H9 (cell line): Measurements from ENCODE around the gene TMEM82. TPM values are rescaled to one million over a fixed set of nuclear protein-coding genes. Genes with fewer than 3 reads are reported as not detected.

Source experiments
- DNase-seq: peaks from one replicate; pipeline ENCODE4 v3.0.0-alpha.2; 2017
- H2AFZ ChIP-seq: one replicate; pipeline ENCODE4 v1.6.1; 2013; ENCODE audit warnings: mild to moderate bottlenecking, low read length, control low read depth, moderate library complexity
- H2AK5ac ChIP-seq: 2 replicates; pipeline ENCODE4 v1.6.1; 2013; ENCODE audit warnings: low read length, control low read depth, mixed read lengths; ENCODE audit not compliant: insufficient read length
- H2BK120ac ChIP-seq: one replicate; pipeline ENCODE4 v1.6.1; 2013; ENCODE audit warnings: low read depth, mild to moderate bottlenecking, low read length, control low read depth, inconsistent platforms; ENCODE audit not compliant: poor library complexity, severe bottlenecking
- H2BK12ac ChIP-seq: 2 replicates; pipeline ENCODE4 v1.6.1; 2013; ENCODE audit warnings: low read length, control low read depth, mixed read lengths, low read depth; ENCODE audit not compliant: insufficient read length
- H2BK15ac ChIP-seq: 2 replicates; pipeline ENCODE4 v1.6.1; 2013; ENCODE audit warnings: low read depth, low read length, control low read depth
- H2BK20ac ChIP-seq: one replicate; pipeline ENCODE4 v1.6.1; 2013; ENCODE audit warnings: low read depth, mild to moderate bottlenecking, low read length, control low read depth, inconsistent platforms; ENCODE audit not compliant: poor library complexity, severe bottlenecking
- H2BK5ac ChIP-seq: 2 replicates; pipeline ENCODE4 v1.6.1; 2013; ENCODE audit warnings: low read length, control low read depth, mixed read lengths; ENCODE audit not compliant: insufficient read length
- H3K14ac ChIP-seq: 2 replicates; pipeline ENCODE4 v1.6.1; 2013; ENCODE audit warnings: low read length, control low read depth; ENCODE audit not compliant: insufficient read depth
- H3K18ac ChIP-seq: 2 replicates; pipeline ENCODE4 v1.6.1; 2013; ENCODE audit warnings: low read depth, mild to moderate bottlenecking, mixed read lengths, low read length, control low read depth; ENCODE audit not compliant: insufficient read length
- H3K23ac ChIP-seq: 2 replicates; pipeline ENCODE4 v1.6.1; 2013; ENCODE audit warnings: low read length, control low read depth, mixed read lengths, low read depth; ENCODE audit not compliant: insufficient read length
- H3K23me2 ChIP-seq: 2 replicates; pipeline ENCODE4 v1.6.1; 2013; ENCODE audit warnings: low read depth, mild to moderate bottlenecking, mixed read lengths, low read length, control low read depth; ENCODE audit not compliant: insufficient read length, poor library complexity, severe bottlenecking
- H3K27ac ChIP-seq: 2 replicates; pipeline ENCODE4 v1.5.1; 2013; ENCODE audit warnings: low read length, control low read depth, mixed read lengths, low read depth; ENCODE audit not compliant: insufficient read length
- H3K27me3 ChIP-seq: 2 replicates; pipeline ENCODE4 v1.6.1; 2013; ENCODE audit warnings: low read length, control low read depth, inconsistent platforms; ENCODE audit not compliant: insufficient read depth
- H3K4ac ChIP-seq: 2 replicates; pipeline ENCODE4 v1.6.1; 2013; ENCODE audit warnings: low read depth, mild to moderate bottlenecking, control low read depth, inconsistent platforms, low read length, moderate library complexity
- H3K4me1 ChIP-seq: 2 replicates; pipeline ENCODE4 v1.6.1; 2013; ENCODE audit warnings: low read length, control low read depth, inconsistent platforms; ENCODE audit not compliant: insufficient read depth
- H3K4me2 ChIP-seq: 2 replicates; pipeline ENCODE4 v1.6.1; 2013; ENCODE audit warnings: low read length, control low read depth, mixed read lengths; ENCODE audit not compliant: insufficient read length, insufficient read depth
- H3K56ac ChIP-seq: 2 replicates; pipeline ENCODE4 v1.6.1; 2013; ENCODE audit warnings: low read depth, mild to moderate bottlenecking, mixed read lengths, low read length, control low read depth; ENCODE audit not compliant: insufficient read length
- H3K79me1 ChIP-seq: 2 replicates; pipeline ENCODE4 v1.6.1; 2013; ENCODE audit warnings: low read depth, mild to moderate bottlenecking, moderate library complexity, low read length, control low read depth, inconsistent platforms; ENCODE audit not compliant: insufficient read depth, poor library complexity, severe bottlenecking
- H3K79me2 ChIP-seq: 2 replicates; pipeline ENCODE4 v1.6.1; 2013; ENCODE audit warnings: low read length, control low read depth, inconsistent platforms; ENCODE audit not compliant: insufficient read depth
- H3K9ac ChIP-seq: 2 replicates; pipeline ENCODE4 v1.6.1; 2013; ENCODE audit warnings: low read length, control low read depth, mixed read lengths; ENCODE audit not compliant: insufficient read length; ENCODE audit errors: extremely low read depth
- H3K9me3 ChIP-seq: one replicate; pipeline ENCODE4 v1.6.1; 2013; ENCODE audit warnings: low read depth, low read length, inconsistent platforms; ENCODE audit not compliant: control insufficient read depth
- H3T11ph ChIP-seq: one replicate; pipeline ENCODE4 v1.6.1; 2013; ENCODE audit warnings: mild to moderate bottlenecking, low read length, control low read depth, inconsistent platforms
- H4K20me1 ChIP-seq: one replicate; pipeline ENCODE4 v1.6.1; 2013; ENCODE audit not compliant: control insufficient read depth, insufficient read length, insufficient read depth
- H4K5ac ChIP-seq: 2 replicates; pipeline ENCODE4 v1.6.1; 2013; ENCODE audit warnings: low read depth, mild to moderate bottlenecking, mixed read lengths, low read length, control low read depth; ENCODE audit not compliant: insufficient read length
- H4K8ac ChIP-seq: replicated peaks from 2 replicates; pipeline ENCODE4 v1.6.1; 2013; ENCODE audit warnings: low read length, control low read depth, mixed read lengths, low read depth; ENCODE audit not compliant: insufficient read length
- H4K91ac ChIP-seq: 2 replicates; pipeline ENCODE4 v1.6.1; 2013; ENCODE audit warnings: low read depth, mild to moderate bottlenecking, moderate library complexity, mixed read lengths, low read length, control low read depth; ENCODE audit not compliant: insufficient read length
- H3K27ac Mint-ChIP-seq, 3 experiments: 2 replicates in 2 of 3; 3 replicates in 1 of 3; pipeline ENCODE4 v1.8.0; 2020 to 2021; ENCODE audit warnings: mixed read lengths in 3 of 3, mild to moderate bottlenecking in 1 of 3, moderate library complexity in 1 of 3
- H3K27me3 Mint-ChIP-seq: 2 replicates; pipeline ENCODE4 v1.8.0; 2021; ENCODE audit warnings: low read depth, mild to moderate bottlenecking, moderate library complexity, mixed read lengths
- H3K36me3 Mint-ChIP-seq, 3 experiments: 2 replicates in 2 of 3; 3 replicates in 1 of 3; pipeline ENCODE4 v1.8.0; 2020 to 2021; ENCODE audit warnings: low read depth in 3 of 3, mixed read lengths in 3 of 3; ENCODE audit not compliant: insufficient read depth in 1 of 3
- H3K4me1 Mint-ChIP-seq, 2 experiments: 2 replicates each; pipeline ENCODE4 v1.8.0; 2020; ENCODE audit warnings: mixed read lengths in 2 of 2
- H3K4me3 Mint-ChIP-seq, 2 experiments: 2 replicates in 1 of 2; 3 replicates in 1 of 2; pipeline ENCODE4 v1.8.0; 2020 to 2021; ENCODE audit warnings: mild to moderate bottlenecking in 2 of 2, mixed read lengths in 2 of 2, moderate library complexity in 1 of 2
- H3K9me3 Mint-ChIP-seq, 2 experiments: 2 replicates in 1 of 2; 3 replicates in 1 of 2; pipeline ENCODE4 v1.8.0; 2020; ENCODE audit warnings: mild to moderate bottlenecking in 2 of 2, mixed read lengths in 2 of 2, moderate library complexity in 1 of 2
- WGBS: extraction: QIAGEN DNeasy Blood & Tissue Kit; methylation state at CpG from one replicate; pipeline ENCODE4 v1.1.7; 2013; ENCODE audit warnings: missing lambda C conversion rate, low lambda C conversion rate, mixed read lengths; ENCODE audit not compliant: insufficient read length; ENCODE audit errors: extremely low coverage; 5-methylcytosine and 5-hydroxymethylcytosine counted together
- total RNA-seq: library from RNA; stranded (reverse); gene quantifications from 2 replicates; pipeline ENCODE4 v1.2.1, GENCODE V29; 2021
- TF ChIP-seq, protein P1 (sequence below): fragments of 200-600 bp; sonication (generic); conservative IDR thresholded peaks from 3 replicates; pipeline ENCODE4 v1.8.0; 2021; ENCODE audit warnings: antibody characterized with exemption, mild to moderate bottlenecking

Gene TMEM82
- total RNA-seq, 1 experiment from 2014 or later = 1.4 TPM

DNA sequence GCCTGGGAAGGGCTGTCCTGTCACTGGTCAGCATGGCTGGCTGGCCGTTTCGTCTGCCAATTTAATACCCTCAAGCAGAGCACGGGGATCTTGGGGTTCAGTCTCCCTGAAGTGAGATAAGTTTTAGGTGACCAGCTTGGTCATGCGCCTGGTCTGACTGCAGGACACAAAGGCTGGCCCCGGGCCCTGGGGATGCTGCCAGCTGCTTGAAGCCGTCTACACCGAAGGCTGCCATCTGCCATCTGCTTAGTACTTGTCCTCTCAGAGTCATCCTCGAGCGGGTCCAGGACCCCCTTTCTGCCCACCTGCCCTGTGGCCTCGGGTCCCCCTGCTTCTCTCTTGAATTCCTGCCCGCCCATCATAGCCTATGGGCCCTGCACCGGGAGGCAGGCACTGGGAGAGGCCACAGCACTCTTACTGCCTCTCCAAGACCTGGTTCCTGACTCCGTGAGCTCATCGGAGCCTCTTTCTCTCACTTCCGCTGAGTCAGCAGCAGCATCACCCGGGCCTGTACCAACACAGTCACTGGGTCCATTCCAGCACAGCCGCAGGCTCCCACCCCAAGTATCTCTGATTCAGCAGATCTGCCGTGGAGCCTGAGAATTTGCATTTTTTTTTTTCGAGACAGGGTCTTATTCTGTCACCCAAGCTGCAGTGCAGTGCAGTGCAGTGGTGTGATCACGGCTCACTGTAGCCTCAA is 23.3 kb downstream of the TMEM82 start:
- H3K79me2 ChIP-seq = peaks cover 14% of the 10 kb centered on the region; the same call in 1 of the 2 replicates
- WGBS = no CpG with 5 or more reads among the region's 20 CpGs

More for the DNA sequence above, 23.3 kb downstream of the TMEM82 start:
- Histone ChIP-seq H3K23ac (no peak overlapping the region), H3K18ac (no peak overlapping the region), H3K23me2 (no peaks in the 10 kb centered on the region), H2BK20ac (no peak overlapping the region), H3K27ac (no peak overlapping the region), H3K79me1 (no peaks in the 10 kb centered on the region), H2BK15ac (no peak overlapping the region), H3K4me1 (peaks cover 2% of the 10 kb centered on the region; the same call in 1 of the 2 replicates), H2BK120ac (no peak overlapping the region), H2AFZ (no peak overlapping the region), H3K14ac (no peak overlapping the region), H4K91ac (no peak overlapping the region), H2BK12ac (no peak overlapping the region), H3K9ac (no peak overlapping the region), H4K5ac (no peak overlapping the region), H3K4ac (no peak overlapping the region), H2AK5ac (no peak overlapping the region), H4K20me1 (no peaks in the 10 kb centered on the region), H4K8ac (no peak overlapping the region), H3K27me3 (no peaks in the 10 kb centered on the region), H3K4me2 (no peak overlapping the region), H3T11ph (no peak overlapping the region), H3K56ac (no peak overlapping the region), H2BK5ac (no peak overlapping the region), H3K9me3 (no peaks in the 10 kb centered on the region)
- TF ChIP-seq, protein P1, sequence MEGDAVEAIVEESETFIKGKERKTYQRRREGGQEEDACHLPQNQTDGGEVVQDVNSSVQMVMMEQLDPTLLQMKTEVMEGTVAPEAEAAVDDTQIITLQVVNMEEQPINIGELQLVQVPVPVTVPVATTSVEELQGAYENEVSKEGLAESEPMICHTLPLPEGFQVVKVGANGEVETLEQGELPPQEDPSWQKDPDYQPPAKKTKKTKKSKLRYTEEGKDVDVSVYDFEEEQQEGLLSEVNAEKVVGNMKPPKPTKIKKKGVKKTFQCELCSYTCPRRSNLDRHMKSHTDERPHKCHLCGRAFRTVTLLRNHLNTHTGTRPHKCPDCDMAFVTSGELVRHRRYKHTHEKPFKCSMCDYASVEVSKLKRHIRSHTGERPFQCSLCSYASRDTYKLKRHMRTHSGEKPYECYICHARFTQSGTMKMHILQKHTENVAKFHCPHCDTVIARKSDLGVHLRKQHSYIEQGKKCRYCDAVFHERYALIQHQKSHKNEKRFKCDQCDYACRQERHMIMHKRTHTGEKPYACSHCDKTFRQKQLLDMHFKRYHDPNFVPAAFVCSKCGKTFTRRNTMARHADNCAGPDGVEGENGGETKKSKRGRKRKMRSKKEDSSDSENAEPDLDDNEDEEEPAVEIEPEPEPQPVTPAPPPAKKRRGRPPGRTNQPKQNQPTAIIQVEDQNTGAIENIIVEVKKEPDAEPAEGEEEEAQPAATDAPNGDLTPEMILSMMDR = no peak
- Mint-ChIP-seq H3K9me3 (no peaks in the 10 kb centered on the region), H3K4me3 (no peak overlapping the region), H3K36me3 (peaks cover 43 to 61% (median 44%) of the 10 kb centered on the region in 3 experiments; a peak in 6 of 7 replicates), H3K27me3 (no peaks in the 10 kb centered on the region), H3K4me1 (peaks cover 20 to 22% of the 10 kb centered on the region in 2 experiments), H3K27ac (peak overlapping the region in 2 of 3 experiments; percentile 49 to 53; a peak in 3 of 7 replicates)
- DNase-seq = no peak
